ENCODE data around the gene IFNAR1.

- TF ChIP-seq RCOR1 (IDR thresholded peaks at IDR 0.05; ENCODE audit: low read depth, low read length) (no peak), CTCF (IDR thresholded peaks at IDR 0.05) (no peak), POLR2A (IDR thresholded peaks at IDR 0.05; ENCODE audit: low read length) (no peak), EP300 (IDR thresholded peaks at IDR 0.05) (no peak), PHF8 (IDR thresholded peaks at IDR 0.05; ENCODE audit: borderline replicate concordance, low read depth) (no peak), JUN (IDR thresholded peaks at IDR 0.05) (no peak), ZFP36 (IDR thresholded peaks at IDR 0.05; ENCODE audit: borderline replicate concordance, partially characterized antibody) (no peak), RNF2 (IDR thresholded peaks at IDR 0.05; ENCODE audit: borderline replicate concordance, low read depth) (no peak), BCL3 (IDR thresholded peaks at IDR 0.05) (no peak), ESRRA (IDR thresholded peaks at IDR 0.05; ENCODE audit: borderline replicate concordance, low read length) (no peak), USF2 (IDR thresholded peaks at IDR 0.05) (no peak), TP53 (CRISPR knock-in tag; IDR thresholded peaks at IDR 0.05) (no peak)
These were observed 7.6 kb upstream of the IFNAR1 start for GRCh38 chr21:33317145-33317544.
